ENCODE data around the gene FNDC1.

FNDC1 gene

DNA sequence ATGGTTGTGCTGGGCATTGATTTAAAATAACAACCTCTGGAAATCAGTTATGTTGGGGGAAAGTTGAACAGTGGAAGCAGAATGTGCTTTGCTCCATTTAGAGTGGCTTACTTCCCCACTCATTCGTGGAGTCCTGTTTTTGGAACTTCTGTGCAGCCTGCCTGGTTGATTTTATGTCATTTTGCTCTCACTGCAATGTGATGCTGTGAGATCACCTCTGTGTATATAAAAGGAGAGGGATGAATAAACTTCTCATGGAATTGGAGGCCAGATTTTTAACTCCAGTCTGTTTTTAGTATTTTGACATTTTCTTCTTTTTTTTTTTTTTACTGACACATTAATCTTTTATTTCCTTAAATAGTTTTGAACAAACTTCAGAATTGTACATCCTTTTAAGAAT, 139.0 kb downstream of the FNDC1 start:
- no peak for DNase-seq (ENCODE audit: low read depth in 2 of 2)

DNA sequence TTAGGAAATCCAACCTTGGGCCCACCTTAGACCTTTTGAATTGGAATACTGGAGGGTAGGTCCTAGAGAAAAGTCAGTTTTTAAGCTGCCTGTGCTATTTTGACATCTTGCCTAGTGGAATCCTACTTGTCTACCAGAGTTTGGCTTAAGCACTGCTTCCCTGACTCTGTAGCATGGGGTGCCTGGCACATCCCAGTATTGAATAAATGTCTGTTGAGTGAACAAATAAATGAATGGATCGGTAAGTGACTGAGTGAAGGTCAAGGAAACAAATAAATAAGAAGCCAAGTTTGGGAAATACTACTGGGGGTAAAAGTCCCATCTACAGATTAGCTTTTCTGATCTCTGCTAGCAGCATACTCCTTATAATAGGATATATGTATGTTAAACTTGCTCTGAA, 140.5 kb downstream of the FNDC1 start:
- no peak for DNase-seq (ENCODE audit: low read depth in 2 of 2)

DNA sequence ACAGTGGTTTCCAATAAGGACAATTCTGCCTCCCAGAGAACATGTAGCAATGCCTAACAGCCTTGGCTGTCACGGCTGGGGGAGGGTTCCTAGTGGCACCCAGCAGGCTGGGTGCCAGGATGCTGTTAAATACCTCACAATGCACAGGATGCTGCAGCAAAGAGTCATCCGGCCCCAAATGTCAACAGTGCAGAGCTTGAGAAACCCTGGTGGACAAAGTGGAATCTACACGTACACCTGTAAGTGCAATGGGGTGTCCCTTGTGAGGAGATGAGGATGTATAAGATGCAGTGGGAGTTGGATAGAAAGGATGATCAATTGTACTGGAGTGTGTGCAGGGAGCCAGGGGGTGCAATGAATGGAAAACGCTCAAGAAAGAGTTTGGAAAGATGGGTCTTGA, 142.4 kb downstream of the FNDC1 start:
- no peak for DNase-seq (ENCODE audit: low read depth in 2 of 2)

DNA sequence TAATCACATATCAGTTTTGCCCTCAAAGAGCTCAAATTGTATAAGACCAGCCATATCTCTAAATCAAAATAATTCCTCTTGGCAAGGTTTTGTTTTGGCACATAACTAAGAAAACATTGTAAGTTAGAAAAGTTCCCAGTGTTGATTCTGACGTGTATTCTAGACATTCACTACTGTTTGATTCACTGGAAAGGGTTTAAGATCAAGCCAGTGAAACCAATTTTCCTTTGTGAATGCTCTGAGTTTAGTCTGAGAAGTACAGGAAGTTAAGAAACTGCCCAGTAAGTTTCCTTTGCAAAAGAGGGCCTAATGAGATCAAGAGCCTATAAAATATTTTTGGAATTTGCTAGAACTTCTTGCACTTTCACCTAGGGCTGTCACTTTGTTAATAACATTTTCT, 143.0 kb downstream of the FNDC1 start:
- DNase-seq (ENCODE audit: low read depth in 2 of 2): no peak

DNA sequence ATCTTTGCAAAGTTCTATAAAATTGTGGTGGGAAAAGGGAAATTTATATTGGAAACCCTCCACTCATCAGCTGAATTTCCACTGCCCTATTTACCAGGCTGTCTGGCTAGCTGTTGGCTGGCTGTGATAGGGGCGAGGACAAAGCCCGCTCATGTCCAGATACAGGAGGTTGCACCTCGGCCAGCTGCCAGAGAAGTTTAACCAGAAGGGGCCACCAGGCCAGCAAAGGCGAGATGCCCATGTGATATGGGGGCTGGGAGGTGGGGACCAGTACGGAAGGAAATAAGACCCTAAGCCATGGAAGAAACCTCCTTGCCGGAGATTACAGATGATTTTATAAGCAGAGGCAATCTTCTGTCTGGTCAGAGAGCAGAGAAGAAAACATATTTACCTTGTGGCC, 143.8 kb downstream of the FNDC1 start:
- DNase-seq (ENCODE audit: low read depth in 2 of 2): no peak

DNA sequence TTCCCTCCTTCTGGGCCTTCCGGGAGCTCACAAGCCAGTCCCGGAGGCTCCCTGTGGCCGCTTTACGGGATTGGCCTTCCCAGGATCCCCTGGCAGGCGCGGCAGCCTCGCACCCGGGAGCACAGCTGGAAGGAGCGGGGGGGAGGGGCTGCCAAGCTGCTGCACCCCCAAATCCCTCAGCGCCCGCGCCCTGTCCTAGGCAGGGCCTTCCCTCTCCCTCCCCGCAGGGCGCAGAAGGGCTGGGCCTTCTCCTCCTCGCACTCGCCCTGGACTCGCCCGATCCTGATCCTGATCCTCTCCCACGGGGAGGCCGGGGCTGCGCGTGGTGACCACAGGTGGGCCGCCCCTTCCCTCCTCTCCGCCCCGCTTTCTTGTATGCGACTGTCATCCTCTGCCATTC, 146.4 kb downstream of the FNDC1 start:
- no peak for DNase-seq (ENCODE audit: low read depth in 2 of 2)

DNA sequence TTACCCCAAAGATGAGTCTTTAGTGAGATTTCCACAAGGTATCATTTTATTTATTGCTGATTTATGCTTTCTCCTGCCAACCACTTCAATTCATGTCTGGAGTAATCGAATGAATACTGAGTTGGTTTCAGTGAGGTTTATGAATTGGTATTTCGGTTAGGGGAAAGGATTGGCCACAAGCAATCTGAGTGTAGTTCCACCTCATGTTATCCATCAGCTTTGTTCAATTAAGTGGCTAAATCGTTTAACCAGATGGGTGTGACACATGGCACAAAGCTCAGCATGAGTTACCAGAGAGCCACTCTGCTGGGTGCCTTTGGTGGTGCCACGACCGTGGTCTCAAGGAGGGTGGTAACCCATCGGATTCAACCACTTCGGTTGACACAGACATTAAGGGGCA, 148.2 kb downstream of the FNDC1 start:
- DNase-seq (ENCODE audit: low read depth in 2 of 2): no peak

DNA sequence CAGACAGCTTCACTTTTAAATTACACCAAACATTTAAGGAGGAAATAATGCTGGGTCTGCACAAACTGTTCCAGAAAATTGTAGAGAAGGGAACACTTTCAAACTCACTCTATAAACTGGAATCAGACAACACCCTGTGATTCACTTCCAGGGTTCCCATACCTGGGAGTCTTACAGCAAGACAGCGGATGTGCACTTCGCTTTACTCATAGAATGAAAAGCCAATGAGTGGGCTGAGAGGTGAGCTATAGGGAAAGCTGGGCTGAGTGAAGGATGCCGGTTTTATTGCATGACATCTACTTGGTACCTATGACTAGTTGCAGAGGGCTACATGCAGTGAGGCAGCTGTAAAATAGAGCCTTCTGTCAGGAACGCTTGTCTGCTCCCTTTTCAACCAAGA, 152.1 kb downstream of the FNDC1 start:
- no peak for DNase-seq (ENCODE audit: low read depth in 2 of 2)
